ENCODE data around the gene ALCAM.

ALCAM gene

GRCh38 chr3:105365081-105365390, 1.7 kb upstream of the ALCAM start:
- TF ChIP-seq CEBPB (IDR thresholded peaks at IDR 0.05), result no peak
- no peak for TF ChIP-seq MAX (IDR thresholded peaks at IDR 0.05)
- no peak for TF ChIP-seq YY1 (IDR thresholded peaks at IDR 0.05; ENCODE audit: low read depth)
- TF ChIP-seq CREB1 (IDR thresholded peaks at IDR 0.05; ENCODE audit: low read depth), result no peak
- no peak for TF ChIP-seq TEAD4 (IDR thresholded peaks at IDR 0.05)
- TF ChIP-seq ZBTB7A (IDR thresholded peaks at IDR 0.05; ENCODE audit: low read depth), result no peak
- TF ChIP-seq EP300 (IDR thresholded peaks at IDR 0.05; ENCODE audit: borderline replicate concordance), result no peak
- TF ChIP-seq TCF12 (IDR thresholded peaks at IDR 0.05; ENCODE audit: low read depth), result no peak
- no peak for TF ChIP-seq FOXM1 (IDR thresholded peaks at IDR 0.05; ENCODE audit: borderline replicate concordance, low read depth)
- TF ChIP-seq REST (IDR thresholded peaks at IDR 0.05; ENCODE audit: low read depth), result no peak
- TF ChIP-seq USF1 (IDR thresholded peaks at IDR 0.05), result no peak
- TF ChIP-seq NFIC (IDR thresholded peaks at IDR 0.05), result no peak
- no peak for TF ChIP-seq EGR1 (IDR thresholded peaks at IDR 0.05)

- no peak for TF ChIP-seq YY1 (IDR thresholded peaks at IDR 0.05; ENCODE audit: low read depth)
- TF ChIP-seq EP300 (IDR thresholded peaks at IDR 0.05; ENCODE audit: borderline replicate concordance), result no peak
- 0 out of 2 replicates have a peak, but pooled peaks have one; percentile 8 for TF ChIP-seq TCF12 (IDR thresholded peaks at IDR 0.05; ENCODE audit: low read depth)
Observed at GRCh38 chr3:105365391-105366325, 1.1 kb upstream of the ALCAM start.

- TF ChIP-seq FOXM1 (IDR thresholded peaks at IDR 0.05; ENCODE audit: borderline replicate concordance, low read depth) (no peak), RAD21 (IDR thresholded peaks at IDR 0.05; ENCODE audit: low read depth) (no peak), NFIC (IDR thresholded peaks at IDR 0.05) (0 out of 2 replicates have a peak, but pooled peaks have one; percentile 0), USF1 (IDR thresholded peaks at IDR 0.05) (no peak), YY1 (IDR thresholded peaks at IDR 0.05; ENCODE audit: low read depth) (no peak), ZBTB7A (IDR thresholded peaks at IDR 0.05; ENCODE audit: low read depth) (peak; percentile 29)
Observed at GRCh38 chr3:105367063-105367405, 325 bp downstream of the ALCAM start.

GRCh38 chr3:105367406-105368213, 901 bp downstream of the ALCAM start:
- TF ChIP-seq CREB1 (IDR thresholded peaks at IDR 0.05; ENCODE audit: low read depth) (no peak), NFIC (IDR thresholded peaks at IDR 0.05) (no peak), EP300 (IDR thresholded peaks at IDR 0.05; ENCODE audit: borderline replicate concordance) (peak; percentile 38; the same call in 1 of the 2 replicates), FOXM1 (IDR thresholded peaks at IDR 0.05; ENCODE audit: borderline replicate concordance, low read depth) (no peak), CEBPB (IDR thresholded peaks at IDR 0.05) (peak; percentile 77), TAF1 (IDR thresholded peaks at IDR 0.05; ENCODE audit: low read depth) (no peak; the same call in 1 of the 2 replicates), MAX (IDR thresholded peaks at IDR 0.05) (peak; percentile 96)

- TF ChIP-seq REST (IDR thresholded peaks at IDR 0.05; ENCODE audit: low read depth), result no peak
- peak; percentile 52; the same call in 1 of the 2 replicates for TF ChIP-seq TCF12 (IDR thresholded peaks at IDR 0.05; ENCODE audit: low read depth)
- peak; percentile 11; the same call in 1 of the 2 replicates for TF ChIP-seq CEBPB (IDR thresholded peaks at IDR 0.05)
- peak; percentile 94 for TF ChIP-seq EGR1 (IDR thresholded peaks at IDR 0.05)
- TF ChIP-seq ZBTB7A (IDR thresholded peaks at IDR 0.05; ENCODE audit: low read depth), result no peak
- 0 out of 2 replicates have a peak, but pooled peaks have one; percentile 11 for TF ChIP-seq TAF1 (IDR thresholded peaks at IDR 0.05; ENCODE audit: low read depth)
- no peak for TF ChIP-seq NFIC (IDR thresholded peaks at IDR 0.05)
- TF ChIP-seq FOXM1 (IDR thresholded peaks at IDR 0.05; ENCODE audit: borderline replicate concordance, low read depth), result no peak
- TF ChIP-seq EP300 (IDR thresholded peaks at IDR 0.05; ENCODE audit: borderline replicate concordance), result no peak
- no peak for TF ChIP-seq TEAD4 (IDR thresholded peaks at IDR 0.05)
- TF ChIP-seq CREB1 (IDR thresholded peaks at IDR 0.05; ENCODE audit: low read depth), result no peak
- TF ChIP-seq USF1 (IDR thresholded peaks at IDR 0.05), result no peak
- no peak; the same call in 1 of the 2 replicates for TF ChIP-seq MAX (IDR thresholded peaks at IDR 0.05)
- TF ChIP-seq RAD21 (IDR thresholded peaks at IDR 0.05; ENCODE audit: low read depth), result no peak
- TF ChIP-seq YY1 (IDR thresholded peaks at IDR 0.05; ENCODE audit: low read depth), result peak; percentile 35; the same call in 1 of the 2 replicates
Observed at GRCh38 chr3:105368566-105369499, 2.1 kb downstream of the ALCAM start.

All from Ishikawa (cell line).